GM19193 (cell line): Measurements from ENCODE around the gene ZW10.

ENCODE experiments used
- POLR2A ChIP-seq: IDR thresholded peaks from 4 replicates; pipeline ENCODE4 v1.6.1; 2011; ENCODE audit not compliant: insufficient read depth, insufficient read length; ENCODE audit errors: extremely low read depth

ZW10 gene

GRCh38 chr11:113715882-113716625, 57.4 kb downstream of the ZW10 start:
- no peak for TF ChIP-seq POLR2A

- TF ChIP-seq POLR2A, result no peak
Observed at GRCh38 chr11:113715273-113715672, 58.2 kb downstream of the ZW10 start.

DNA sequence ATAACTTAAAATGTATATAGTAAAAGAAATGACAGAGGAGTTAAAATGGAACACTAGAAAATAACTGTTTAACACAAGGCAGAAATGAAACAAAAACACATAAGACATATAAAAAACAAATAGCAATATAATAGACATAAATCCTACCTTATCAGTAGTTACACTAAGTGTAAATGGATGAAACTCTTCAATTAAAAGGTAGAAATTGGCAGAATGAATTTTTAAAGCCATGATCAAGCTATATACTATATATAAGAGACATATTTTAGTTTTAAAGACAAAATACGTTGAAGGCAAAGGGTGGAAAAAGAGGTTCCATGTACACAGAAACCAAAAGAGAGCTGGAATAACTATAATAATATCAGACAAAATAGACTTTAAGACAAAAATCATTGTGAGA, 62.5 kb downstream of the ZW10 start:
- TF ChIP-seq POLR2A, result no peak

DNA sequence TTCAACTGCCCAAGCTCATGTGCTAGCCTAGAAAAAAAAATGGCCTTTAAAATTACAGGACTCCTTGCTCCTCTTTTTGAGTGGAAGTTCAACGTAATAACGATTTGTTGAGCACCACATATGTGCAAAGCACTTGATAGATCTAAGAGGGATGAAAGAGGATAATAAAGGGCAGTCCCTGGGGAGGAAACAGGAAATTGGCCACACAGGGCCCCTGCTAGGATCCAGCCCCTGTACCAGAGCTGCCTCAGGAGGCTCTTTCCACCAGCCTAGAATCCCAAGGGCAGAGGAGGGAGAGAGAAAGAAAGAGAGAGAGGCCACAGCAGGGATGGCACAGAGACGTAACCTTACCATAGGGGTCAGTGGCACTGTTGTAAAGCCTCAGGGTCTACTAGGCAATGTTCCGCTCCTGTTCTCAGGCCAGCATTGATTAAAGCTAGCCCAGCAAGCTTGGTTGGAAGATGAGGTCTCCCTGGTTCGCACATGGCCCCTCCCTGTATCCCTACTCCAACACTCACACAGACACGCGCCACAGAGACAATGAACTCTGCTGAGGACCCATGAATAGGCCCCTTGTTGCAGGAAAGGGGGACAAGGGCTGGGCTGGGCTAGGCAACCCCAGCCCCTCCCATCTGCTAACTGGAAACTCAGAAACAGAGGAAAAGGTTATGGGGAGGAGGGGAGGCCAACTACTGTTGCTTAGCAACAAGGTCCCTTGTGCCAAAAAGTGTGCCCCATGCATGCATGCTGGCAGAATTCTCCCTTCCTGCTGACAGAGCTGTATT, 67.4 kb downstream of the ZW10 start, which contains the start of gene TMPRSS5:
Gene TMPRSS5, minus strand, starts transcription at position 438 of the 785 bp plus-strand sequence. Its CDS starts 84 bp downstream, at position 354.
- no peak for TF ChIP-seq POLR2A

DNA sequence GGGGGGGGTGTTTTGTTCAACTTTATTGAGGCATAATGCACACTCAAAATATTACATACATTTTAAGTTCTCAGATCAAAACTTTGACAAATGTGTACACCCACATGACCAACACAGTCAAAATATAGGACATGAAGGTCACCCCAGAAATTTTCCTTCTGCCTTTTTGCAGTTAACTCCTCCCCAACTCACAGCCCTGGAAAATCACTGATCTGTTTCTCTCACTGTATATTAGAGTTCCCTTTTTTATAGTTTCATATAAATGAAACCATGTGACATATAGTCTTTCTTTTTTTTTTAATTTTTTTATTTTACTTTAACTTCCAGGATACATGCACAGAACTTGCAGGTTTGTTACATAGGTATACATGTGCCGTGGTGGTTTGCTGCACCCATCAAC, 72.0 kb downstream of the ZW10 start:
- TF ChIP-seq POLR2A, result no peak

DNA sequence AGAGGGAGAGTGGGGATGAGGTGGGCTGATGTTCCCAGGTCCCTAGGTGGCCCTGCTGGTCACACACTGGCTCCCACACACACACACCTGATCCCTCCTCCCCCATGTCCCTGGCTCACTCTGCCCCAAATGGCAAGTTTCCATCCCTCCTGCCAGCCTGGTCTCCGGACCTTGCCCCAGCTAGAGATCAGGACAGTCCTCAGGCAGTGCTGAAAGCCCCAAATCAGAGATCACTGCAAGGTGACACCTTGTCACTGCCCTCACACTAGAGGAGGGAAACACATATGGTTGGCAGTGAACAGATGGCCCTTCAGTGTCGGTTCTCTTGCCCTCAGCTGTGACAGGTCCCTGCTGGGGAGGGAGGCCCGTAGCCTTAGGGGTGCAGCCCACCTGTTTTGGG, 75.0 kb downstream of the ZW10 start:
- TF ChIP-seq POLR2A, result no peak

GRCh38 chr11:113697756-113698407, 75.6 kb downstream of the ZW10 start:
- no peak for TF ChIP-seq POLR2A

- no peak for TF ChIP-seq POLR2A
Observed at GRCh38 chr11:113697111-113697510, 76.4 kb downstream of the ZW10 start.

DNA sequence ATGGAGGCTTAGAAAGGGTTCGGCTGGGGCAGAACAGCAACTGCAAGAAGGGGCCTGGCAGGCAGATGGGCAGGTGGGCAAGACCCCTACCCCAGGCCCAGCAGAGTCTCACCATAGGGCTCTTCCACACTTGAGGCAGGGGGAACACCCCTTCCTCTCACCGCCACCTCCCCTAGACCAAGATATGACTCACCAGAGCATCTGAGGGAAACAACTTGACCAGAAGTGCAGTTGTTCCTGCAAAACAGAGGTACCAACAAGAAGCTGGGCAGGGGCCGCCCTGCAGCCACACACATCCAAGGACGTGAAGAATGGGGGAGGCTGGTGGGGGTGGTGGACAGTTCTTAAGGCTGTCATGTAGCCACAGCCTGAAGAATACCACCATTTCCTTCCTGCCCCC, 78.3 kb downstream of the ZW10 start:
- no peak for TF ChIP-seq POLR2A

DNA sequence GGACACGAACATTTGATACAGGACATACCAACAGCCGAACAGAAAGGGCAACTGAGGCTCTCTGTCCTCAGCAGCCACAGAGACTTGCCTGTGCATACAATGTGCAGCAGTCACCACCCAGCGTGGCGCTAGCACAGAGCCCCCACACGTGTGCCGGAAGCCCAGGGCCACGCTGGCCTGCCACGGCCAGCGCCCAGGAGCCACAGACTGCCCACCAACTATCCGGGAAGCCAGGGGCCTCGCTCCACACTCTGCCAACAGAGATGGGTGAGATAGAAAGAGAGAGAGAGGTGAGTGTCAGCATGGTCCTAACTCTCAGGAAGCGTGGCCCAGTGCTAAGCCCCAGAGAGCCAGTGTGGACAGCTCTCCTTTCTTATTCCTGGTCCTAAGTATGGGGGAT, 79.1 kb downstream of the ZW10 start:
- no peak for TF ChIP-seq POLR2A

DNA sequence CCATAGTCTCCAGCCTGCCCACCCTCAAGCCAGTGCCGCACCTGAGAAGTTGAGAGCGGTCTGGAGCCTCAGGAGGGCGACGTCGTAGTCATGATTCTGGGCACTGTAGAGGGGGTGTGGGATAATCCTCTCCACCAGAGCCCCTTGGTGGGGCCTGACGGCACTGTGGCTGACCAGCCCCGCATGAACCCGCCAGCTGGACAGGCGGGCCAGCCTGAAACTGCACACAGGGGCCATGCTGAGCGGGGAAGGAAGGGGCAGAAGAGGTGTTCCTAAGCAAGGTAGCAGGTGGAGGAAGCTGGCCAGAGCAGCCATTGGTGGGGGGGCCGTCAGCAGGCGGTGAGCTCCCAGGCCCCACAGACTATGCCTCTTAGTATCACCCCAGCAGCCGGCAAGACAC, 80.5 kb downstream of the ZW10 start:
- TF ChIP-seq POLR2A, result no peak

- TF ChIP-seq POLR2A, result no peak
Observed at GRCh38 chr11:113690619-113691569, 82.6 kb downstream of the ZW10 start.

DNA sequence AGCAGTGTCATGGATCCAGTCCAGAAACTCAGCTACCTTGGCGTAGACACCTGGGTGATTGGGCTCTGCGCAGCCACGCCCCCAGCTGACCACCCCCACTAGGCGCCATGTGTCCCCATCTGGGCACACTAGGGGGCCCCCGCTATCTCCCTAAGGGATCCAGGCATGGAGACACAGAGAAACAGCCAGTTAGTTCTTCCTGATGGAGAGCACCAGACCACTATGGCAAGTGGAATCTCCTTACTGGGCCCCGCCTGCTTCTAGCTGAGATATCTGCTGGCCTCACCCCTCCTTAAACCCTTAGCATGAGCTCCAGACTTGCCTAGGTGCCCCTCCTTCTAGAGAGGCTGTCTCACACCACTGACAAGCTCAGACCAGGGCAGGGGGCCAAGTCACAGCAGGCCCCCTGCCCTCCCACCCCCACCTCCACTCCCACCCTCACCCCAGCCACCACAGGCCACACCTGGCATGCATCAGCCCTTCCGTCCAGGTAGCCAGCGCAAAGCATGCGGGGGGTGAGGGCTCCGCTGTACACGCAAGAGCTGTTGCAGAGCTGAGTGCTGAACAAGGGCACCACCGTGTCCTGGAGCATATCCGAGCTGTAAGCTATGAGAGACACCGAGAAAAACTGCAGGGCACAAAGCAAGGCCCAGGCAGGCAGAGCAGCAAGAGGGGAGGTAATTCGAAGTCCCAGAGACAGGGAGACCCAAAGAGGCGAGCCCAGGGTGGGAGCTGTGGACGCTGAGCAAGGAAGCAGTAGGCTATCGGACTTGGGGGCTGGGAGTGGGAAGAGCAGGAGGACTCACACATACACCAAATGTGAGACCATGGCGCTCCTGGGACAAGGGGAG, 83.5 kb downstream of the ZW10 start:
- TF ChIP-seq POLR2A, result no peak
